Liver (tissue), 3 donors: ENCODE results near the gene OR51B6.

Source experiments
- ATF3 ChIP-seq: IDR thresholded peaks from 2 replicates; pipeline ENCODE4 v1.6.1; 2016; ENCODE audit warnings: antibody characterized with exemption
- CTCF ChIP-seq: fragments of 150-350 bp; IDR thresholded peaks from 2 replicates; pipeline ENCODE4 v1.5.1; 2017; ENCODE audit warnings: improper control_type of control experiment, low read depth, low read length; ENCODE audit not compliant: missing input control
- FOXA1 ChIP-seq: IDR thresholded peaks from 2 replicates; pipeline ENCODE4 v1.6.1; 2016; ENCODE audit warnings: antibody characterized with exemption
- GABPA ChIP-seq, 2 donors: IDR thresholded peaks in 1 of 2; conservative IDR thresholded peaks in 1 of 2; 2 replicates each; pipeline ENCODE4 v1.6.1; 2016; ENCODE audit warnings: antibody characterized with exemption in 2 of 2, mild to moderate bottlenecking in 1 of 2, moderate library complexity in 1 of 2
- HNF4A ChIP-seq, 2 donors: conservative IDR thresholded peaks; 2 replicates each; pipeline ENCODE4 v1.6.1; 2016; ENCODE audit warnings: antibody characterized with exemption in 2 of 2, mild to moderate bottlenecking in 2 of 2
- JUND ChIP-seq, 2 donors: IDR thresholded peaks; 2 replicates each; pipeline ENCODE4 v1.6.1; 2016; ENCODE audit warnings: antibody characterized with exemption in 2 of 2
- RAD21 ChIP-seq, 2 donors: IDR thresholded peaks; 2 replicates each; pipeline ENCODE4 v1.6.1; 2016; ENCODE audit warnings: antibody characterized with exemption in 2 of 2, mild to moderate bottlenecking in 2 of 2
- REST ChIP-seq: IDR thresholded peaks from 2 replicates; pipeline ENCODE4 v1.6.1; 2016; ENCODE audit warnings: antibody characterized with exemption, mild to moderate bottlenecking
- RXRA ChIP-seq, 2 donors: IDR thresholded peaks; 2 replicates each; pipeline ENCODE4 v1.6.1; 2017 to 2018; ENCODE audit warnings: antibody characterized with exemption in 2 of 2, mild to moderate bottlenecking in 1 of 2
- SP1 ChIP-seq: IDR thresholded peaks from 2 replicates; pipeline ENCODE4 v1.6.1; 2018; ENCODE audit warnings: antibody characterized with exemption, mild to moderate bottlenecking
- ZBTB33 ChIP-seq: IDR thresholded peaks from 2 replicates; pipeline ENCODE4 v1.6.1; 2016; ENCODE audit warnings: antibody characterized with exemption
- donor health status: healthy.
- donor health status: healthy.

GRCh38 chr11:5383576-5383975 lies 32.3 kb downstream of the OR51B6 start, which contains the start of gene OR51M1:
- no peak for TF ChIP-seq REST
- no peak for TF ChIP-seq CTCF
- TF ChIP-seq SP1 = no peak
- no peak for TF ChIP-seq RAD21 (IDR thresholded peaks at IDR 0.05)
- TF ChIP-seq HNF4A (conservative IDR thresholded peaks at IDR 0.05) = no peak
- no peak for TF ChIP-seq ZBTB33
- TF ChIP-seq FOXA1 = no peak
- TF ChIP-seq GABPA (IDR thresholded peaks at IDR 0.05 in 1 of 2, conservative IDR thresholded peaks at IDR 0.05 in 1 of 2) = no peak
- no peak for TF ChIP-seq ATF3
- no peak for TF ChIP-seq RXRA (IDR thresholded peaks at IDR 0.05)
- no peak for TF ChIP-seq JUND (IDR thresholded peaks at IDR 0.05)
